GM21447 (cell line): Measurements from ENCODE around the gene LTBP1.

Experiments used
- ATAC-seq: cut with Tn5 transposase; IDR thresholded peaks from one replicate; pipeline ENCODE4 v1.9.1; 2021; ENCODE audit not compliant: unreplicated experiment

The LTBP1 gene

GRCh38 chr2:33250417-33251029 lies 303.8 kb downstream of the LTBP1 start:
- ATAC-seq, result no peak

GRCh38 chr2:33256162-33256755 lies 309.5 kb downstream of the LTBP1 start:
- ATAC-seq, result no peak

- ATAC-seq, result no peak
Observed at GRCh38 chr2:33258387-33258786, 311.6 kb downstream of the LTBP1 start.

- ATAC-seq, result no peak
Observed at GRCh38 chr2:33262097-33262496, 315.3 kb downstream of the LTBP1 start.

- ATAC-seq, result no peak
Observed at GRCh38 chr2:33264766-33265165, 318.0 kb downstream of the LTBP1 start.

- ATAC-seq, result no peak
Observed at GRCh38 chr2:33265584-33266338, 319.0 kb downstream of the LTBP1 start.

GRCh38 chr2:33266467-33266866 lies 319.7 kb downstream of the LTBP1 start:
- no peak for ATAC-seq

- ATAC-seq, result no peak
Observed at GRCh38 chr2:33267043-33267442, 320.3 kb downstream of the LTBP1 start.

- no peak for ATAC-seq
Observed at GRCh38 chr2:33267756-33268155, 321.0 kb downstream of the LTBP1 start.

- ATAC-seq, result no peak
Observed at GRCh38 chr2:33268246-33268831, 321.6 kb downstream of the LTBP1 start.

- peak; percentile 98 for ATAC-seq
Observed at GRCh38 chr2:33272001-33272400, 325.2 kb downstream of the LTBP1 start.

- no peak for ATAC-seq
Observed at GRCh38 chr2:33273479-33273878, 326.7 kb downstream of the LTBP1 start.

- no peak for ATAC-seq
Observed at GRCh38 chr2:33274524-33274923, 327.8 kb downstream of the LTBP1 start.

- ATAC-seq, result no peak
Observed at GRCh38 chr2:33275689-33276444, 329.1 kb downstream of the LTBP1 start.

GRCh38 chr2:33277002-33277426 lies 330.3 kb downstream of the LTBP1 start:
- ATAC-seq, result no peak

- no peak for ATAC-seq
Observed at GRCh38 chr2:33278245-33278943, 331.6 kb downstream of the LTBP1 start.

GRCh38 chr2:33284287-33284686 lies 337.5 kb downstream of the LTBP1 start:
- ATAC-seq, result no peak

- ATAC-seq, result no peak
Observed at GRCh38 chr2:33287507-33288005, 340.8 kb downstream of the LTBP1 start.

GRCh38 chr2:33288011-33288410 lies 341.3 kb downstream of the LTBP1 start:
- ATAC-seq, result no peak

- no peak for ATAC-seq
Observed at GRCh38 chr2:33289961-33290360, 343.2 kb downstream of the LTBP1 start.
